Fibroblast of lung (primary cell): ENCODE results near the gene PEX10. TPM values are rescaled to one million over a fixed set of nuclear protein-coding genes. Genes with fewer than 3 reads are reported as not detected.

Source experiments
- DNase-seq, 2 donors: peaks; one replicate each; pipeline versions ENCODE4 v3.0.0 to v3.0.0-alpha.2; 2010; ENCODE audit warnings: low read depth in 2 of 2
- H2AFZ ChIP-seq: 2 replicates; pipeline ENCODE4 v1.5.1; 2012; ENCODE audit warnings: low read length, control low read depth, inconsistent platforms
- H3K27ac ChIP-seq: 2 replicates; pipeline ENCODE4 v1.5.1; 2011; ENCODE audit warnings: low read length, control low read depth; ENCODE audit not compliant: insufficient read depth
- H3K27me3 ChIP-seq: 2 replicates; pipeline ENCODE4 v1.5.1; 2011; ENCODE audit warnings: mild to moderate bottlenecking, low read length; ENCODE audit not compliant: control insufficient read depth, insufficient read depth
- H3K36me3 ChIP-seq: 2 replicates; pipeline ENCODE4 v1.5.1; 2011; ENCODE audit warnings: low read length; ENCODE audit not compliant: control insufficient read depth, insufficient read depth
- H3K4me1 ChIP-seq: 2 replicates; pipeline ENCODE4 v1.5.1; 2011; ENCODE audit warnings: low read length; ENCODE audit not compliant: control insufficient read depth, insufficient read depth; ENCODE audit errors: extremely low read depth
- H3K4me2 ChIP-seq: 2 replicates; pipeline ENCODE4 v1.5.1; 2011; ENCODE audit warnings: low read length, control low read depth; ENCODE audit not compliant: insufficient read depth; ENCODE audit errors: extremely low read depth
- H3K4me3 ChIP-seq, 4 experiments: fragments of 200-600 bp in 1 of 4; sonication (generic) in 1 of 4; replicated peaks in 1 of 4; 2 replicates each; pipeline ENCODE4 v1.5.1; 2011 to 2016; ENCODE audit warnings: low read length in 4 of 4, low read depth in 3 of 4, mild to moderate bottlenecking in 3 of 4, control low read depth in 2 of 4, inconsistent platforms in 1 of 4, mixed read lengths in 1 of 4; ENCODE audit not compliant: insufficient read depth in 1 of 4; ENCODE audit errors: control extremely low read depth in 1 of 4
- H3K79me2 ChIP-seq: 2 replicates; pipeline ENCODE4 v1.5.1; 2012; ENCODE audit warnings: mild to moderate bottlenecking, low read length, inconsistent platforms; ENCODE audit not compliant: control insufficient read depth, insufficient read depth
- H3K9ac ChIP-seq: 2 replicates; pipeline ENCODE4 v1.5.1; 2011; ENCODE audit warnings: mild to moderate bottlenecking, low read length, control low read depth; ENCODE audit not compliant: insufficient read depth
- H3K9me3 ChIP-seq: 2 replicates; pipeline ENCODE4 v1.5.1; 2012; ENCODE audit warnings: low read depth, low read length; ENCODE audit not compliant: control insufficient read depth, insufficient read depth
- H4K20me1 ChIP-seq: 2 replicates; pipeline ENCODE4 v1.5.1; 2011; ENCODE audit warnings: low read length; ENCODE audit not compliant: control insufficient read depth, insufficient read depth; ENCODE audit errors: extremely low read depth
- EZH2 ChIP-seq: IDR thresholded peaks from 2 replicates; pipeline ENCODE4 v1.5.1; 2012; ENCODE audit warnings: low read length, control low read depth, mild to moderate bottlenecking; ENCODE audit errors: missing control alignments
- polyA plus RNA-seq, 2 donors: library from polyadenylated mRNA; depleted of rRNA in 1 of 2; stranded (reverse) in 1 of 2; unstranded in 1 of 2; fragments of >200 nt; gene quantifications; 2 replicates each; pipeline ENCODE4 v1.2.1, GENCODE V29; 2011 to 2012; ENCODE audit warnings: missing spikeins in 1 of 2
- total RNA-seq: library from RNA; depleted of rRNA; stranded (reverse); fragments of >200 nt; gene quantifications from 2 replicates; pipeline ENCODE4 v1.2.1, GENCODE V29; 2014
- TF ChIP-seq, protein P1 (sequence below), 2 donors: IDR thresholded peaks in 1 of 2; conservative IDR thresholded peaks in 1 of 2; 1 replicate in 1 of 2; 2 replicates in 1 of 2; pipeline ENCODE4 v1.5.1; 2011 to 2012; ENCODE audit warnings: low read length in 2 of 2, control low read depth in 1 of 2, inconsistent platforms in 1 of 2, low read depth in 1 of 2, mild to moderate bottlenecking in 1 of 2

PEX10 gene
- total and polyA plus RNA-seq, 2 donors (not counting 1 experiment from before 2014, with no cell fraction given), result 15.4 to 33.4 TPM

DNA sequence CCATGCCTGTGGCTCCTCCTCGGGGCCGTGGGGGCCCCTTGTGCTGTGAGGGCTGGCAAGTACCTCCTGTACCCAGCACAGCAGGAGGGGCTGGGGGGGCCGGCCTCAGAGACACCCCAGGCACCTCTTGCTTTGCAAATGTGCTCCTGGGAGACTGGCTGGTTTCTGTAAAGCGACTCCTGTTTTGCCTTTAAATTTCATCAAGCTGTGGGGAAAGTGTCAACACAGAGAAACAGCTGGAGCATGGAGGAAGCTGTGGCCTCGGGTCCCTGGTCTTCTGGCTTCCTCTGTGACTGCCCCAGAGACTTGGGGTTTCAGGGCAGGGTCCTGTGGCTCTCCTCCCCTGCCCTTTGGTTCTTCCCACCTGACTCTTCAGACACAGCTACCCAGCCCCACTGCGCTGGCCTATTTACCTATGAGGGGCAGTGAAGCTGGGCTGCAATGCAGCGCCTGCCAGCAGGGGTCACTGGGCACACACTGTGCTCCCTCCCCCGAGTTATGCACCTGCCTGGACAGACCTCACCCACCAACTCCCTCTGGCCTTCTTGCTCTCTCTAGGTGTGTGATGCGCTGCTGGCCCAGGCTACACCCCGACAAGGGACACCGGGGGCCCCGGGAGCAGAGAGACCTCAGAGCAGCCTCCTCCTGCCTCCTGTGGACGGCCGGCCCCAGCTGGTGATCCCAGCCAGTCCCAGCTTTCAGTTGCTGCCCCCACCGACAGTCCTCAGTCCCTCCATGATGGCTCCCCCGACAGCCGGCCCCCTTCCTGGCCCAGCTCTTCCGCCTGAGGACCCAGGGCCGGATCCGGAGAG is 17.6 kb upstream of the PEX10 start:
- DNase-seq, result no peak
- TF ChIP-seq EZH2, result no peak
- TF ChIP-seq, protein P1, sequence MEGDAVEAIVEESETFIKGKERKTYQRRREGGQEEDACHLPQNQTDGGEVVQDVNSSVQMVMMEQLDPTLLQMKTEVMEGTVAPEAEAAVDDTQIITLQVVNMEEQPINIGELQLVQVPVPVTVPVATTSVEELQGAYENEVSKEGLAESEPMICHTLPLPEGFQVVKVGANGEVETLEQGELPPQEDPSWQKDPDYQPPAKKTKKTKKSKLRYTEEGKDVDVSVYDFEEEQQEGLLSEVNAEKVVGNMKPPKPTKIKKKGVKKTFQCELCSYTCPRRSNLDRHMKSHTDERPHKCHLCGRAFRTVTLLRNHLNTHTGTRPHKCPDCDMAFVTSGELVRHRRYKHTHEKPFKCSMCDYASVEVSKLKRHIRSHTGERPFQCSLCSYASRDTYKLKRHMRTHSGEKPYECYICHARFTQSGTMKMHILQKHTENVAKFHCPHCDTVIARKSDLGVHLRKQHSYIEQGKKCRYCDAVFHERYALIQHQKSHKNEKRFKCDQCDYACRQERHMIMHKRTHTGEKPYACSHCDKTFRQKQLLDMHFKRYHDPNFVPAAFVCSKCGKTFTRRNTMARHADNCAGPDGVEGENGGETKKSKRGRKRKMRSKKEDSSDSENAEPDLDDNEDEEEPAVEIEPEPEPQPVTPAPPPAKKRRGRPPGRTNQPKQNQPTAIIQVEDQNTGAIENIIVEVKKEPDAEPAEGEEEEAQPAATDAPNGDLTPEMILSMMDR (conservative IDR thresholded peaks at IDR 0.05 in 1 of 2, IDR thresholded peaks at IDR 0.05 in 1 of 2; ENCODE audit: low read depth in 1 of 2, low read length in 2 of 2), result peak; percentile 32 to 39
- Histone ChIP-seq H2AFZ (no peak overlapping the region), H3K79me2 (no peaks in the 10 kb centered on the region), H3K4me2 (no peak overlapping the region), H3K27me3 (no peaks in the 10 kb centered on the region), H3K4me1 (no peaks in the 10 kb centered on the region), H3K9ac (no peak overlapping the region), H4K20me1 (no peaks in the 10 kb centered on the region), H3K9me3 (no peaks in the 10 kb centered on the region), H3K4me3 (no peak overlapping the region), H3K36me3 (no peaks in the 10 kb centered on the region), H3K27ac (no peak overlapping the region)

DNA sequence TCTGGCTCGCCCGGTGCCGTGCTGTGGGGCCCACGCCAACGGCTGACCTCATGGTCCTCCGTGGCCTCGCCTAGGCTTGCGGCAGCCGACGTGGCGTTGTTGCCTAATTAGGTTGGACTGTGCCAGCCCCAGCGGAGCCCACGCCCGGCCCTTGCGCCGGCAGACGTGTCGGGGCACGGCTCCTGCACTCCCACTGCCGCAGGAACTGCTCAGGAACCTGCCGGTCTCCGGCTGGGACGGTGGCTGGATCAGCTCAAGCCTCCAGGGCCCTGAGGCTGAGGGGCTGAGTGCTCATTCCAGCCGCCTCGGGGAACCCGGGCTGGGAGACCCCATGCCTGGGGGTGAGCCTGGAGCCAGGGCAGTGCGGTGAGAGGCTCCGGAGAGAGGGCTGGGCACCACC is 16.1 kb upstream of the PEX10 start:
- no peak overlapping the region for H3K9ac ChIP-seq
- no peak overlapping the region for H2AFZ ChIP-seq
- TF ChIP-seq EZH2, result no peak
- TF ChIP-seq, protein P1 (conservative IDR thresholded peaks at IDR 0.05 in 1 of 2, IDR thresholded peaks at IDR 0.05 in 1 of 2; ENCODE audit: low read depth in 1 of 2, low read length in 2 of 2), result no peak
- H3K4me3 ChIP-seq, result no peak overlapping the region
- H3K27me3 ChIP-seq, result peaks cover 1% of the 10 kb centered on the region
- no peaks in the 10 kb centered on the region for H3K36me3 ChIP-seq
- no peak overlapping the region for H3K4me2 ChIP-seq
- H3K79me2 ChIP-seq, result no peaks in the 10 kb centered on the region
- no peak overlapping the region for H3K27ac ChIP-seq
- no peaks in the 10 kb centered on the region for H3K9me3 ChIP-seq
- no peaks in the 10 kb centered on the region for H3K4me1 ChIP-seq
- no peaks in the 10 kb centered on the region for H4K20me1 ChIP-seq
- no peak for DNase-seq

- H3K4me1 ChIP-seq, result no peaks in the 10 kb centered on the region
- H3K27me3 ChIP-seq, result peaks cover 3% of the 10 kb centered on the region
- H3K9me3 ChIP-seq, result no peaks in the 10 kb centered on the region
- H2AFZ ChIP-seq, result no peak overlapping the region
- no peak overlapping the region for H3K4me3 ChIP-seq
- H3K9ac ChIP-seq, result no peak overlapping the region
- H3K27ac ChIP-seq, result no peak overlapping the region
- H3K79me2 ChIP-seq, result no peaks in the 10 kb centered on the region
- H3K4me2 ChIP-seq, result no peak overlapping the region
- no peaks in the 10 kb centered on the region for H4K20me1 ChIP-seq
- no peaks in the 10 kb centered on the region for H3K36me3 ChIP-seq
- no peak for TF ChIP-seq EZH2
- TF ChIP-seq, protein P1 (conservative IDR thresholded peaks at IDR 0.05 in 1 of 2, IDR thresholded peaks at IDR 0.05 in 1 of 2; ENCODE audit: low read depth in 1 of 2, low read length in 2 of 2), result no peak
- DNase-seq, result no peak
Measured at GRCh38 chr1:2427976-2428375, 15.6 kb upstream of the PEX10 start.
